D721Med (cell line): ENCODE data around the gene ZDHHC14.

Experiments used
- DNase-seq: peaks from one replicate; pipeline ENCODE4 v3.0.0; 2011; ENCODE audit warnings: low spot score; ENCODE audit not compliant: insufficient read length
- FAIRE-seq: peaks from 2 replicates; lab custom pipeline; 2011; peaks lifted over from hg19 to GRCh38; lab: Jason Lieb, UNC
- CTCF ChIP-seq: IDR thresholded peaks from 2 replicates; pipeline ENCODE4 v1.5.1; 2012; ENCODE audit warnings: mild to moderate bottlenecking, control low read depth; ENCODE audit not compliant: insufficient read depth; ENCODE audit errors: missing control alignments

Gene ZDHHC14

GRCh38 chr6:157500022-157500421 is 119.0 kb downstream of the ZDHHC14 start:
- no peak for TF ChIP-seq CTCF
- FAIRE-seq = no peak
- DNase-seq = no peak

GRCh38 chr6:157503018-157503747 is 122.2 kb downstream of the ZDHHC14 start:
- TF ChIP-seq CTCF = no peak
- FAIRE-seq (no peak), DNase-seq (no peak)

- no peak for FAIRE-seq
- TF ChIP-seq CTCF = no peak
- no peak for DNase-seq
These were observed 125.0 kb downstream of the ZDHHC14 start for GRCh38 chr6:157505912-157506491.

GRCh38 chr6:157510323-157511188 is 129.6 kb downstream of the ZDHHC14 start:
- FAIRE-seq = no peak

GRCh38 chr6:157511682-157512381 is 130.8 kb downstream of the ZDHHC14 start:
- TF ChIP-seq CTCF = no peak
- no peak for FAIRE-seq
- DNase-seq = no peak

More at GRCh38 chr6:157510323-157511188, 129.6 kb downstream of the ZDHHC14 start:
- no peak for TF ChIP-seq CTCF
- no peak for DNase-seq

GRCh38 chr6:157512382-157512682 is 131.3 kb downstream of the ZDHHC14 start:
- DNase-seq = no peak
- no peak for FAIRE-seq
- no peak for TF ChIP-seq CTCF
